Inflammatory macrophage treated with lipopolysaccharide for 4 hours (primary cell): ENCODE measurements around the gene PPP4C.
"Not testable (repeated sequence)": the region's sequence is repeated elsewhere in the genome, so short reads cannot be mapped to it uniquely, and the experiment has no call there.

Experiments used
- DNase-seq: peaks from one replicate; pipeline ENCODE4 v3.0.0-alpha.2; 2020

PPP4C gene

DNA sequence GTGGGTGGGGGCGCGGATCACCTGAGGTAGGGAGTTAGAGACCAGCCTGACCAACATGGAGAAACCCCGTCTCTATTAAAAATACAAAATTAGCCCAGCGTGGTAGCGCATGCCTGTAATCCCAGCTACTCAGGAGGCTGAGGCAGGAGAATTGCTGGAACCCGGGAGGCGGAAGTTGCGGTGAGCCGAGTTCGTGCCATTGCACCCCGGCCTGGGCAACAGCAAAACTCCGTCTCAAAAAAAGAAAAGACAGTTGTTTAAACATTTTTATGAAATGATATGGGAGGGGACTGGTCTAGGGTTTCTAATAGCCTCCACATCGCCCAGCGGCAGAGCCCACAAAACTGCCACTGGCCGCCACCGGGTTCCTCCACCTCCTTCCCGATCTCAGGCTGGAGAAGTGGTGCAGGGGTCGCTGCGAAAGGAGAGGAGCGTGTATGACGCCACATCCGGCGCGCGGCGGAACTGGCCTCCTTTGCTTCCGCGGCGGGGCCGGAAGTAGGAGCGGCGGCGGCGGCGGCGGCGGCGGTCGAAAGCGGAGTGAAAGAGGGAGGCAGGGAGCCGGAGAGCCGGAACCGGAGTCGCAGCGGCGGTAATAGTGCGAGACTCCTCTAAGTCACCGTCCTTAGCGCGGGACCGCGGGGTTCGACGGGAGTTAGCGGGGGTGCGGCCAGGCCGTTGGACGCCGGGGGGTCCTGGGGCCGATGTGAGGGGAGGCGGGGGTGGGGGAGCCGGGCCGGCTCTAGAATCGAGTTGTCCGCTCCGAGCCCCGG lies at the start of gene PPP4C:
Gene PPP4C (plus strand): TSS at position 492 of the 773 bp plus-strand sequence. CDS start 384 bp downstream, outside the sequence.
- peak; percentile 92 for DNase-seq

DNA sequence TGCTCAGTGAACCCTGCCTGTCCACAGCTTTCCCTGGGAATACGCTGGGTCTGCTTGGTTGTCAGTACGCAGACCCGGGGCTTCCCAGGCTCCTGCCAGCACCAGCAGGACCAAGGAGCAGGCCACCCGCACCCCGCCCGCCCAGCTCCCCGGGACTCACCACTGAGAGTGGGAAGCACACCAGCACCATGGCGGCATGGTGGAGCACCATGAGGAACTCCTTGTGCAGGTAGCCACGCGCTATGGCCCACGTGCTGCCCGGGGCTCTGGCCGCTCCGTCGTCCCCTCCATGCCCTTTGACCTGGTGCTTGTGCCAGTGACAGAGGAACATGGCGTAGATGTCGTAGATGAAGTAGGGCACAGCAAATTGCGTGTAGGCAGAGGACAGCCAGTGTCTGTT lies 49.3 kb upstream of the PPP4C start:
- DNase-seq = no peak

- no peak for DNase-seq
Observed at GRCh38 chr16:30027588-30028437, 48.0 kb upstream of the PPP4C start.

DNA sequence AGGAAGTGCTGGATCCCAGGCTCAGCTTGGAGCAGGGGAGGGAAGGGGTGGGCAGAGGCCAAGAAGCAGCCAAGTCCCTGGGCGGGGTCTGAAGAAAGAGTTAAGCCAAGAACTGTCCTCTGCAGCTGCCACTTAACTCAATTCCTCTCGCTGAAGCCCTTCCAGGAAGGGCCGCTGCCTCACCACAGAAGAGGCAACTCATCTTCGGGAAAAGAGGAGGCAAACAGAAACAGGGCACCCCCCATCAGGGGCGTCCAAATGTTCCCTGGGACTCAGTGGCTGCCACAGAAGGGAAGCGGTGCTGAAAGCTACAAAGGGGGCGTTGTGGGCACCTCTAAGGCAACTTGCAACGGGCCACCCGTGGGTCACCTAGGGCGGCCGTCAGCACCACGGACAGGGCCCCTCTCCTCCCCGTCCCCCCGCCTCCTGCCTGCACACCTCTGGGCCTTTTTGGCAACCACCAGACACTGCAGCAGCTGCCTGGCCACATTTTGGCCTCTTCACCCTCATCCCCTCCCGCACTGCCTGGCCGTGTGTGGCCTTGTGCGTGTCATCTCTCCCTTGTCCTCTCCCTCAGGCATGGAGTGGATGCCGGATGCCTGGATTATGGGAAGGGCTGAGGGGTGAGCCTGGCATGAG lies 47.2 kb upstream of the PPP4C start:
- DNase-seq = no peak

DNA sequence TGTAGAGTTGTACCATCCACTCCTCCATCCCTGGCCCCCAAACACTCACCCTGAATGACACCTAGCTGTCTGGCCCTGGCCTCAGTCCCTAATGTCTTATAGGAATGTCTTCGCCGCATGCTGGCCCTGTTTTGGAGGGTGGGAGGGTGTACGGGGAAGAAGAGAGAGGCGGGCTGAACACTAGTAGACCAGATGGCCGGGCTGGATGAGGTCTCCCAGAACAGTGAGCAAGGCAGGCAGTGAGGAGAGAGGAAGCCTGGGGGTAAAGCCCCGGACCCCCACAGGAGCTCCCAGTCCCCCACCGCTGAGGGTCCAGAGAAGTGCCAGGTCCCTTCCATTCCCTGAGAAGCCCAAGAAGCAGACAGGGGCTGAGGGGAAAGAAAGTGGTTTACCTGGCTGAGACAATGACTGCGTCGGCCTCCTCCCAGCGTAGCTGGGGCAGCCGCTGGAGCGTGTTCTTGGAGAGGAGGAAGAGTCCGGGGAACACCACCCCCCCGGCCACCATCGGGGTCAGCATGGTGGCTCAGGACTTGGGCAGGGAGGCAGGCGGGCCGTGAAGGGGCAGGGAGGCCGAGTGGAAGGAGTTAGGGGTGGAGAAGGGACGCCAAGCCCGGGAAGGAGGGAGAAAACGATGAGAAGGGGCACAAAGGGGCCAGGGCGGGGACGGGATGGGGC lies 45.6 kb upstream of the PPP4C start:
- no peak for DNase-seq

DNA sequence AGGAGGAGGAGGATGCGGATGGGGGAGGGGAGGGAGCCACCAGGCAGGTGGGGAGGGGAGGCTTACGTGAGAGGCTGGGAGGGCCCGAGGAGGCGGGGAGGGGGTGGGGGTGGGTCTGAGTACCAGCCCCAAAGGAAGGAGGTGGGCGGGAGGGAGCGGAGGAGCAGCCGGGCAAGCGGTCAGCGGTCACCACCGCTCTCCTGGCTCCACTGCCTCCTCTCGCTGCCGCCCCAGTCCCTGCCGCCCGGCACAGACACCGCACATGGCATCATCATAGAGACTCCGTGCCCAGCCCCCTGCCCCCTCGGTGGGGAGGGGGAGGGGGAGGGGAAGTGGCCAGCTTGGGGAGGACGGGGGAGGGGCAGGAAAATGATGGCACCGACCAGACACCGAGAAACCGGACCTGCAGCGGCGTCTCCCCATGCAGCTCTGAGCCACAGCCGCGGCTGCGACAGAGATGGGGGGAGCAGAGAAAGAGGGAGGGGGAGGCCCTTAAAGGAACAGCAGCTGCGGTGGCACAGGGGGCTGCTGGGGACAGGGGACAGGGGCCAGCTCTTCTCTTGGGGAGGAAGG lies 44.9 kb upstream of the PPP4C start, which contains the start of gene TLCD3B:
Gene TLCD3B (minus strand): TSS at position 431 of the 573 bp plus-strand sequence. CDS start 744 bp downstream, outside the sequence.
- no peak for DNase-seq

DNA sequence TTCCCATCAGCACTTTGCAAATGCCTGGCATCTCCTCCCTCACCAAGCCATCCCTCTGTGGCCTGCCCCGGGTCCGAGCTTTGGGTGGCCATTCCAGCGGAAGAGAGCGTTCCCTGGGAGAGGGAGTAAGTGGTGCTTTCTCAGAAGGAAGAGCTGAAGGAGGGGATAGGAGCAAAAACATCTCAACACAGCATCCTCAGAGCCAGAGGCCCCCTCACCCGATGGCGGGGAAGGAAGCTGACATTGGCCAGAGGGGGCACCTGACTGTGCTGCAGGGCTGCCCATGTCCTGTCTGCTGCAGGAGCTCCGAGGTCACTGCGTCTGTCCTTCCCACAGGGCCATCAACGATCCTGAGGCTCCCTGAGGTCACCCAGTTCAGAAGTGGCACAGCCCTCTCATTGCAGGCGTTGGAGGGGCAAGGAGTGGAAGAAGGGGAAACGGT lies 44.3 kb upstream of the PPP4C start:
- no peak for DNase-seq

GRCh38 chr16:30032083-30032819 lies 43.5 kb upstream of the PPP4C start:
- DNase-seq = peak; percentile 64

GRCh38 chr16:30033270-30033669 lies 42.5 kb upstream of the PPP4C start:
- no peak for DNase-seq

DNA sequence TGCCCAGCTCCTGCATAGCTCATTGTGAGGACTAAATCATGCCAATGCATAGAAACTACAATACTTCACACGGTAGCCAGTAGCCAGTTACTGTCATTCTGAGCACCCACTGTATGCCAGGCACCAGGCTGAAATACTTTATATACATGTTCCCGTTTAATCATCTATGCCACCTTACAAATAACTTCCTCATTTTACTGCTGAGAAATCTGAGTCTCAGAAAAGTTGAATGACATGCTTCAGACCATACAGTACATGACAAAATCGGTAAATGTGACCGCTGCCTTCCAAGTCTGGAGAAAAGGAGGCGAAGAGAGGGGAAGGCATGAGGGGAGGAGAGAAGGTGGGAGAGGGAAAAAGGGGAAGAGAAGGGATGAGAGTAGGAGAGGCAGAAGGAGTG lies 35.6 kb upstream of the PPP4C start:
- DNase-seq = peak; percentile 45

- DNase-seq = not testable (repeated sequence)
Observed at GRCh38 chr16:30040690-30041089, 35.1 kb upstream of the PPP4C start.

GRCh38 chr16:30041841-30042240 lies 34.0 kb upstream of the PPP4C start:
- peak; percentile 47 for DNase-seq

DNA sequence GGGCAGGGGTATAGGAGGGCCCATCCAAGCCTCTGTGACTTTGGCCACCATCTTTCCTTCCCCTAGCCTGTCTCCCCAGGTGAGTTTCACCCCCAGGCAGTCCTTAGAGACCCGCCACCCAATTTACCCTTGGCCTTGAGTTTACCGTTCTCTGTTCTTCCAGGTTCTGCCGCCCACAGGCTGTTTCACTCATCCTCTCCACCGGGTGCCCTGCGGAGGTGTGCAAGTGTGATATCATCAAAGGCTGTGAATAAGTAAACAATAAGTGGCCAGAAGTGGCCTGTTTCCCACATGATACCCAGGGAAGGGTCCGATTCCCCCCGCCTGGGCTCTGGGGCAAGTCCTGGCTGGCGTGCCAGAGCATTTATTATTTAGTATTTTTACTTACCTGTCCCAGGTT lies 29.6 kb upstream of the PPP4C start:
- no peak for DNase-seq

DNA sequence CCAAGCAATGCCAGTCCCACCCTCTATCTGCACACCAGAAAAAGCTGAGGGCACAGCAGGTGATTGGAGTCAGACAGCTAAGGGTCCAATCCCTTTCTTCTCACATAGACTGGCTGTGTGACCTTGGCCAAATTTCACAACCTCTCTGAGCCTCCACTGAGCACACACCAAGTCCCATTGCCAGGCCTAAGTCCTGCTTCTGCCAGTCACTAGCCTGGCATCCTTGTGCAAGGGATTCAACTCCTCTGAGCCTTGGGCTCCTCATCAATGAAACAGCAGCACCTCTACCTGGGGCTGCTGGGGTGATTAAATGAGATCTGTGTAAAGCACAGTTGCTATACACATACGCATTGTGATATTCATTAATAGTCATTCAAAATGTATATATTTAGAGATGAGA lies 29.2 kb upstream of the PPP4C start:
- no peak for DNase-seq

DNA sequence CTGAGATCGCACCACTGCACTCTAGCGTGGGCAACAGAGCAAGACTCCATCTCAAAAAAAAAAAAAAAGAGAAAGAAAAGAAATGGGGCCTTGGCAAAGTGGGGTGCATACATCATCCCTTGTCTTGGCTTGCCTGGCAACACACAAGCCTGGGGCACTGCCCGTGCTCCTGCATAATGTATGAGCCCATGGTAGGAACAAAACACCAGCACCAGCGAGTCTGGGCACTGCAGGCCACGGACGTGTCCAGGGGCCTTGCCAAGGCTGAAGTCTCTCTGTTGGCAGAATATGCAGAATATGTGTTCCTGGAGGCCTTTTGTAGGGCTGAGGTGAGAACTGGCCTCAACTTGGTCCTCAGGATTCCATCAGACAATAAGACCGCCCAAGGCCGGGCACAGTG lies 25.9 kb upstream of the PPP4C start:
- DNase-seq = no peak

DNA sequence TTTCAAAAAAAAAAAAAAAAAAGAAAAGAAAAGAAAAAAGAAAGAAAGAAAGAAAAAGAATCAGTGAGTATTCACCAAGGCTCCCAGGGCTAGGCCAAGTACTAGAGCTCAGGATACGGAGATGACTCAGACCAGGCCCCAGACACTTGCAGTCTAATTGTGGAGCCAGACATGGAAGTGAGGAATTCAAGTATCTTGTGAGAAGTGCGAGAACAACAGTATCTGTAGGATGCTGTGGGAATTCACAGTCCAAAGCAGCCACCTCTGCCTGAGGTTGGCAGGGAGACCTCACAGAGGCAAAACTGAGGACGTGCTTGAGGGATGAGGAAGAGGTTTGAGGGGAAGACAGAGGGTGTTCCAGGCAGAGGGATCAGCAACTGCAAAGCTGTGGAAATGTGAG lies 24.3 kb upstream of the PPP4C start:
- no peak for DNase-seq

DNA sequence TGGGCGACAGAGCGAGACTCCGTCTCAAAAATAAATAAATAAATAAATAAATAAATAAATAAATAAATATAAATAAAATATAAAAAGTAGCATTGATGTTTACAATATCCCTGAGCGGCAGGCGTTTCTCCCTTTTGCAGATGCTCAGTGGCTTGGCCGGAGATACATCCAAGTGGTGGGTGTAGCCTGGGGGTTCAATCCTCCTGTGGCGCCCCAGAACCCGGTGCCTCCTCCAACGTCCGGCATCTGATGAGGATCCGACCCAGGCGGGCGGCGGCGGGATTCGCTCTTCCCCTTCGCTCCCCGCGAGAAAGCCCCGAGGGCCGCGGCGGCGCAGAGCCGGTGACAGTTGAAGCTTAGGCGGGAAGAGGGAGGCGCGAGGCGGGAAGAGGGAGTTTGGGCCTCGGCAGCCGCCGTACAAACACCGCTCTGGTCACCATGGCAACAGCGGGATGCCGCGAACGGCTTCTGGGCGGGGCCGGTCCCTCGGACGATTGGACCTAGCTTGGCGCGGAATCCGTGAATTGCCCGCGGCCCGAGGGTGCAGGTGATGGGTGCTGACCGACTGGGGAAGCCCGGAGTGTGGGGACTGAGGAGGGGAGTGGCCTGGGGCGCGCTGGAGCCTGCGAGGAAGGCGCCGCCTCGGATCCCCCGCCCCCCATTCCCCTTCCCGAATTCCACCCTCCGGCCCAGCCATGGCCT lies 23.0 kb upstream of the PPP4C start:
- DNase-seq = peak; percentile 92

- DNase-seq = no peak
Observed at GRCh38 chr16:30053376-30054015, 22.3 kb upstream of the PPP4C start.

GRCh38 chr16:30054451-30054850 lies 21.3 kb upstream of the PPP4C start:
- DNase-seq = no peak

DNA sequence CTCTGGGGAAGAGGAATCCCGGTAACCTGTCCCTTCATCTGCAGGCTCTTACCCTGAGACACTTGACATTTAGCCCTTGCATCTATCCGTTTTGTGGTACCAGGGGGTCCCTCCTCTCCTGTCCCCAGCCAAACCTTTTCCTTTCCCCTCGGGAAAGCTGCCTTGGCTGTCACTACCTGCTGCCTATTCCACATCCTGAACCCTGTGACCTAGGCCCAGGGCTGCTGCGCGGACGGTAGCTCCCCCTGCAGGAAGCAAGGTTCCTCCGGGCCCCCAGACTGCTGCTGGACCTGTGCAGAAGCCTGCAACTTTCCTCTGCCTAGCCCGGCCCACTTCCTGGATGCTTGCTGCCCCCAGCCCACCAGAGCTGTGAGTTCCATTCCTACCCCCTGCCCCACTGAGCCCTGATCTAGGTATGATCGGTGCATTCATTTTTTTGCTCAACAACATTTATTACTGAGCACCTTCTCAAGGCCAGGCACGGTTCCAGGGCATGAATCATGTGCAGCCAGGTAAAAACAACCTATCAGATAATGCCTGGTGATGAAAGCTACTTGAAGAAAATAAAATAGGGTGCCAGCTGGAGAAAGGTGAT lies 20.7 kb upstream of the PPP4C start:
- DNase-seq = peak; percentile 41
